Heart left ventricle (tissue), 16 donors: ENCODE results near the gene SCFD2. TPM values are rescaled to one million over a fixed set of nuclear protein-coding genes. Genes with fewer than 3 reads are reported as not detected.

Experiments
- ATAC-seq, 4 donors: fragments of 200-7000 bp; cut with Tn5 transposase; one replicate each; pipeline ENCODE4 v1.9.1; 2020 to 2022; ENCODE audit warnings: moderate library complexity in 4 of 4, mild to moderate bottlenecking in 3 of 4, moderate number of reproducible peaks in 1 of 4
- DNase-seq, 5 donors: peaks; one replicate each; pipeline ENCODE4 v3.0.0-alpha.2; 2020
- H3K27ac ChIP-seq, 12 donors: fragments of 200-600 bp; sonication (generic) in 4 of 12; one replicate each; pipeline versions ENCODE4 v1.5.0 to v1.8.0; 2016 to 2022; ENCODE audit warnings: mild to moderate bottlenecking in 2 of 12
- H3K27me3 ChIP-seq, 9 donors: fragments of 200-600 bp; sonication (generic) in 2 of 9; one replicate each; pipeline versions ENCODE4 v1.5.1 to v1.8.0; 2016 to 2022; ENCODE audit warnings: mild to moderate bottlenecking in 3 of 9
- H3K36me3 ChIP-seq, 9 donors: fragments of 200-600 bp; sonication (generic) in 2 of 9; one replicate each; pipeline versions ENCODE4 v1.5.0 to v1.8.0; 2018 to 2022; ENCODE audit warnings: mild to moderate bottlenecking in 2 of 9
- H3K4me1 ChIP-seq, 12 donors: fragments of 200-600 bp; sonication (generic) in 4 of 12; one replicate each; pipeline versions ENCODE4 v1.5.0 to v1.8.0; 2016 to 2022; ENCODE audit warnings: mild to moderate bottlenecking in 3 of 12
- H3K4me3 ChIP-seq, 12 donors: fragments of 200-600 bp; sonication (generic) in 4 of 12; one replicate each; pipeline versions ENCODE4 v1.5.0 to v1.8.0; 2017 to 2022; ENCODE audit warnings: mild to moderate bottlenecking in 9 of 12, moderate library complexity in 4 of 12
- H3K9me3 ChIP-seq, 12 donors: fragments of 200-600 bp; sonication (generic) in 4 of 12; one replicate each; pipeline versions ENCODE4 v1.5.0 to v1.8.0; 2016 to 2022; ENCODE audit warnings: mild to moderate bottlenecking in 1 of 12
- CTCF ChIP-seq, 12 donors: fragments of 200-600 bp; sonication (generic) in 4 of 12; IDR thresholded peaks; one replicate each; pipeline versions ENCODE4 v1.5.0 to v1.8.0; 2018 to 2022; ENCODE audit warnings: antibody characterized with exemption in 12 of 12, mild to moderate bottlenecking in 5 of 12
- POLR2A ChIP-seq, 2 donors: fragments of 450-650 bp; IDR thresholded peaks; one replicate each; pipeline ENCODE4 v1.6.1; 2017; ENCODE audit warnings: antibody characterized with exemption in 2 of 2, mild to moderate bottlenecking in 2 of 2, moderate library complexity in 2 of 2
- WGBS, 4 donors: extraction: QIAGEN DNeasy Blood & Tissue Kit in 2 of 4; methylation state at CpG; one replicate each; pipeline versions ENCODE4 v1.1.5 to v1.1.7; 2013 to 2018; 5-methylcytosine and 5-hydroxymethylcytosine counted together
- intact Hi-C, 10 donors: fragments of 100-400 bp; cut with DNase I; formaldehyde crosslinking; loops; one replicate each; pipeline versions ENCODE4 v1.11.1 to v1.14.2; 2022
- polyA plus RNA-seq, 2 donors: library from polyadenylated mRNA; stranded (reverse); fragments of 200-250 nt; gene quantifications; one replicate each; pipeline ENCODE4 v1.2.3, GENCODE V29; 2013
- total RNA-seq, 9 donors: library from RNA; depleted of rRNA in 2 of 9; stranded (reverse); fragments of >200 nt in 2 of 9; fragmentation: NEBNext Ultra II Directional in 3 of 9; extraction: Animal tissue kit (Norgen Biotek cat#: 25700) in 3 of 9; gene quantifications; one replicate each; pipeline versions ENCODE4 v1.1.0 to v1.2.4, GENCODE V29; 2016 to 2023
- donor health status: ischemic (EF 13 %, LVEDD 7.1; RV severe dilation, severe dysfunction).
- donor health status: healthy with polysubstance abuse.
- donor health status: DM: no; HTN: yes; CAD: no.
- donor health status: DM: no; HTN: no; CAD: no.
- donor health status: ischemic (EF 25% LVEDD 6.9; RV normal size, moderate dysfunction).
- donor health status: ischemic (EF 25% LVEDD 5.7; RV mildly dilated, moderate dysfunction).
- donor health status: healthy.
- donor health status: DM: yes; HTN: yes; CAD: no.
- donor health status: ischemic (EF 35%, LVEDD 5.7; RV mildly dilated, moderate dysfunction).
- donor health status: nonischemic (EF 11% LVEDD 7.7; RV severe dilation, severe dysfunction).
- donor health status: DM: yes; HTN: yes; CAD: no.
- donor health status: PGD.
- donor health status: ischemic (EF 29% LVEDD 5.4; RV normal size, mild dysfunction).
- donor health status: nonischemic (EF 23%, LVEDD 6.1; RV moderate dilation, normal function).

The SCFD2 gene
- total and polyA plus RNA-seq, 11 donors: 3.7 to 14.0 (median 9.8) TPM

- intact Hi-C loops: loop anchor here in 1 of 10 donors (10.0 kb wide), 1 partner anchor 104 kb away; no protein-coding TSS in a partner anchor
- no peaks in the 10 kb centered on the region for H3K36me3 ChIP-seq
- H3K4me1 ChIP-seq: peaks cover 7 to 54% (median 33%) of the 10 kb centered on the region in 12 donors
- no peak for TF ChIP-seq CTCF (IDR thresholded peaks at IDR 0.05)
- no peak for TF ChIP-seq POLR2A (IDR thresholded peaks at IDR 0.05)
- DNase-seq (peak in 4 of 5 donors; percentile 57 to 68 (median 58)), ATAC-seq (no peak)
- no peaks in the 10 kb centered on the region for H3K27me3 ChIP-seq
- H3K27ac ChIP-seq: peak overlapping the region in 3 of 12 donors; percentile 0 to 20 (median 2)
- WGBS, 4 donors: 3 to 12% (median 6%) methylated on average over 2 of the region's 2 CpGs
- H3K9me3 ChIP-seq: no peaks in the 10 kb centered on the region
- H3K4me3 ChIP-seq: no peak overlapping the region
Measured at GRCh38 chr4:53128706-53129357, 237.0 kb downstream of the SCFD2 start.

- H3K36me3 ChIP-seq: no peaks in the 10 kb centered on the region
- DNase-seq (no peak), ATAC-seq (no peak)
- no peaks in the 10 kb centered on the region for H3K9me3 ChIP-seq
- no peak for TF ChIP-seq POLR2A (IDR thresholded peaks at IDR 0.05)
- no peak for TF ChIP-seq CTCF (IDR thresholded peaks at IDR 0.05)
- intact Hi-C loops: loop anchor here in 1 of 10 donors (10.0 kb wide), 1 partner anchor 103 kb away; no protein-coding TSS in a partner anchor
- H3K4me1 ChIP-seq: peaks cover 7 to 54% (median 33%) of the 10 kb centered on the region in 12 donors
- no peak overlapping the region for H3K4me3 ChIP-seq
- H3K27ac ChIP-seq: no peak overlapping the region
- WGBS, 4 donors: 52 to 56% (median 53%) methylated on average over 4 of the region's 4 CpGs
- no peaks in the 10 kb centered on the region for H3K27me3 ChIP-seq
Measured at GRCh38 chr4:53128231-53128630, 237.6 kb downstream of the SCFD2 start.

- ATAC-seq: no peak
- Histone ChIP-seq H3K4me1 (peaks cover 7 to 50% (median 32%) of the 10 kb centered on the region in 12 donors), H3K27me3 (no peaks in the 10 kb centered on the region), H3K27ac (no peak overlapping the region), H3K9me3 (no peaks in the 10 kb centered on the region), H3K4me3 (no peak overlapping the region), H3K36me3 (no peaks in the 10 kb centered on the region)
- TF ChIP-seq CTCF (IDR thresholded peaks at IDR 0.05) (no peak), POLR2A (IDR thresholded peaks at IDR 0.05) (no peak)
- intact Hi-C loops: loop anchor here in 1 of 10 donors (10.0 kb wide), 1 partner anchor 103 kb away; no protein-coding TSS in a partner anchor
- WGBS, 4 donors: 95 to 98% (median 96%) methylated on average over 5 of the region's 5 CpGs
- no peak for DNase-seq
Measured at GRCh38 chr4:53127365-53127764, 238.5 kb downstream of the SCFD2 start.

GRCh38 chr4:53126099-53126498 lies 239.8 kb downstream of the SCFD2 start:
- intact Hi-C loops: loop anchor here in 1 of 10 donors (10.0 kb wide), 1 partner anchor 101 kb away; no protein-coding TSS in a partner anchor
- ATAC-seq: no peak
- whole genome bisulfite sequencing, 4 donors: 94 to 99% (median 97%) methylated on average over 5 of the region's 5 CpGs

More at GRCh38 chr4:53126099-53126498, 239.8 kb downstream of the SCFD2 start:
- no peak for TF ChIP-seq CTCF (IDR thresholded peaks at IDR 0.05)
- no peak for TF ChIP-seq POLR2A (IDR thresholded peaks at IDR 0.05)
- no peak for DNase-seq
- Histone ChIP-seq H3K9me3 (no peaks in the 10 kb centered on the region), H3K27me3 (no peaks in the 10 kb centered on the region), H3K27ac (no peak overlapping the region), H3K4me3 (no peak overlapping the region), H3K36me3 (no peaks in the 10 kb centered on the region), H3K4me1 (peaks cover 7 to 50% (median 29%) of the 10 kb centered on the region in 12 donors)
